Stomach (tissue), 9 donors: ENCODE results near the gene SPATS2. TPM values are rescaled to one million over a fixed set of nuclear protein-coding genes. Genes with fewer than 3 reads are reported as not detected.

Experiments
- DNase-seq, 2 donors: peaks; one replicate each; pipeline versions ENCODE4 v3.0.0 to v3.0.0-alpha.2; 2013 to 2019
- H3K27ac ChIP-seq, 5 donors: fragments of 200-600 bp in 4 of 5; sonication (generic) in 4 of 5; one replicate each; pipeline ENCODE4 v1.5.1; 2013 to 2019; ENCODE audit warnings: mild to moderate bottlenecking in 1 of 5, moderate library complexity in 1 of 5
- H3K27me3 ChIP-seq, 3 donors: fragments of 200-600 bp; sonication (generic); one replicate each; pipeline ENCODE4 v1.5.1; 2017 to 2019; ENCODE audit warnings: mixed run types in 1 of 3
- H3K36me3 ChIP-seq, 4 donors: fragments of 200-600 bp; sonication (generic); 1 replicate in 3 of 4; 2 replicates in 1 of 4; pipeline ENCODE4 v1.5.1; 2016 to 2019
- H3K4me1 ChIP-seq, 4 donors: fragments of 200-600 bp; sonication (generic); one replicate each; pipeline ENCODE4 v1.5.1; 2016 to 2019
- H3K4me3 ChIP-seq, 4 donors: fragments of 200-600 bp; sonication (generic) in 3 of 4; one replicate each; pipeline ENCODE4 v1.5.1; 2016 to 2019; ENCODE audit warnings: mild to moderate bottlenecking in 1 of 4
- H3K9me3 ChIP-seq, 4 donors: fragments of 200-600 bp; sonication (generic); one replicate each; pipeline ENCODE4 v1.5.1; 2016 to 2019
- EP300 ChIP-seq: sonication (generic); formaldehyde crosslinking; IDR thresholded peaks from one replicate; pipeline ENCODE4 v1.6.1; 2017; ENCODE audit warnings: antibody characterized with exemption
- POLR2A ChIP-seq, 4 donors: fragments of 450-650 bp; IDR thresholded peaks; one replicate each; pipeline ENCODE4 v1.6.1; 2016; ENCODE audit warnings: antibody characterized with exemption in 4 of 4, control low read depth in 2 of 4, mild to moderate bottlenecking in 1 of 4, moderate library complexity in 1 of 4
- POLR2AphosphoS5 ChIP-seq, 3 donors: sonication (generic); formaldehyde crosslinking; IDR thresholded peaks; one replicate each; pipeline ENCODE4 v1.6.1; 2016; ENCODE audit warnings: antibody characterized with exemption in 3 of 3
- WGBS, 5 donors: extraction: QIAGEN DNeasy Blood & Tissue Kit in 3 of 5; methylation state at CpG; one replicate each; pipeline versions ENCODE4 v1.1.5 to v1.1.7; 2013 to 2018; 5-methylcytosine and 5-hydroxymethylcytosine counted together
- intact Hi-C: fragments of 100-400 bp; cut with DNase I; formaldehyde crosslinking; loops from one replicate; pipeline ENCODE4 v1.15.1; 2023; ENCODE audit warnings: low total_unique reads
- polyA plus RNA-seq, 3 donors: library from polyadenylated mRNA; stranded (reverse); fragments of 200-250 nt; gene quantifications; one replicate each; pipeline ENCODE4 v1.2.3, GENCODE V29; 2013
- total RNA-seq, 5 donors: library from RNA; depleted of rRNA; stranded (reverse); fragments of >200 nt; gene quantifications; one replicate each; pipeline versions ENCODE4 v1.1.0 to v1.2.3, GENCODE V29; 2014 to 2016
- TF ChIP-seq, protein P1 (sequence below), 7 experiments: fragments of 450-650 bp in 4 of 7; fragments of 200-600 bp in 3 of 7; sonication (generic) in 3 of 7; IDR thresholded peaks; one replicate each; pipeline ENCODE4 v1.5.1; 2016 to 2019; ENCODE audit warnings: antibody characterized with exemption in 7 of 7, control low read depth in 2 of 7, mild to moderate bottlenecking in 1 of 7
- donor health status: healthy with polysubstance abuse.
- donor health status: Bipolar disorder and iron deficiency.
- donor health status: healthy.

The SPATS2 gene
- total and polyA plus RNA-seq, 8 donors = 8.0 to 194 (median 17.8) TPM

DNA sequence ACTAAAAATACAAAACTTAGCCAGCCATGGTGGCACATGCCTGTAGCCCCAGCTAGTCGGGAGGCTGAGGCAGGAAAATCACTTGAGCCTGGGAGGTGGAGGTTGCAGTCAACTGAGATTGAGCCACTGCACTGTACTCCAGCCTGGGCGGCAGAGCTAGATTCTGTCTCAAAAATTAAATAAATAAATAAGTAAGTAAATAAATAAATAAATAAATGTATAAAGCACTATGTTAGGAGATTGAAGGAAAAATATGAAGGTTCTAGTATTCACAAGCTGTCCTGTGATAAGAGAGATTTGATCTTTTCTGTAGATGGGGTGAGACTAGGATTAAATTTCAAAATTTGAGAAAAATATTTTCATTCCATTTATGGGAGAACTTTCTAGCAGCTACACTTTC, 14.9 kb upstream of the SPATS2 start:
- Histone ChIP-seq H3K9me3 (no peaks in the 10 kb centered on the region), H3K27ac (no peak overlapping the region), H3K27me3 (peaks cover 0 to 73% (median 11%) of the 10 kb centered on the region in 3 donors), H3K4me3 (no peak overlapping the region), H3K4me1 (peaks cover 15 to 25% (median 22%) of the 10 kb centered on the region in 4 donors), H3K36me3 (peaks cover 0 to 4% (median 0%) of the 10 kb centered on the region in 4 donors)
- intact Hi-C loops = no loop called here
- 71 to 88% (median 82%) methylated on average over 2 of the region's 2 CpGs for WGBS, 5 donors
- DNase-seq = peak in 1 of 2 donors; percentile 7
- TF ChIP-seq POLR2A (IDR thresholded peaks at IDR 0.05) (no peak), EP300 (no peak), POLR2AphosphoS5 (IDR thresholded peaks at IDR 0.05) (no peak)
- TF ChIP-seq, protein P1, sequence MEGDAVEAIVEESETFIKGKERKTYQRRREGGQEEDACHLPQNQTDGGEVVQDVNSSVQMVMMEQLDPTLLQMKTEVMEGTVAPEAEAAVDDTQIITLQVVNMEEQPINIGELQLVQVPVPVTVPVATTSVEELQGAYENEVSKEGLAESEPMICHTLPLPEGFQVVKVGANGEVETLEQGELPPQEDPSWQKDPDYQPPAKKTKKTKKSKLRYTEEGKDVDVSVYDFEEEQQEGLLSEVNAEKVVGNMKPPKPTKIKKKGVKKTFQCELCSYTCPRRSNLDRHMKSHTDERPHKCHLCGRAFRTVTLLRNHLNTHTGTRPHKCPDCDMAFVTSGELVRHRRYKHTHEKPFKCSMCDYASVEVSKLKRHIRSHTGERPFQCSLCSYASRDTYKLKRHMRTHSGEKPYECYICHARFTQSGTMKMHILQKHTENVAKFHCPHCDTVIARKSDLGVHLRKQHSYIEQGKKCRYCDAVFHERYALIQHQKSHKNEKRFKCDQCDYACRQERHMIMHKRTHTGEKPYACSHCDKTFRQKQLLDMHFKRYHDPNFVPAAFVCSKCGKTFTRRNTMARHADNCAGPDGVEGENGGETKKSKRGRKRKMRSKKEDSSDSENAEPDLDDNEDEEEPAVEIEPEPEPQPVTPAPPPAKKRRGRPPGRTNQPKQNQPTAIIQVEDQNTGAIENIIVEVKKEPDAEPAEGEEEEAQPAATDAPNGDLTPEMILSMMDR (IDR thresholded peaks at IDR 0.05) = no peak

DNA sequence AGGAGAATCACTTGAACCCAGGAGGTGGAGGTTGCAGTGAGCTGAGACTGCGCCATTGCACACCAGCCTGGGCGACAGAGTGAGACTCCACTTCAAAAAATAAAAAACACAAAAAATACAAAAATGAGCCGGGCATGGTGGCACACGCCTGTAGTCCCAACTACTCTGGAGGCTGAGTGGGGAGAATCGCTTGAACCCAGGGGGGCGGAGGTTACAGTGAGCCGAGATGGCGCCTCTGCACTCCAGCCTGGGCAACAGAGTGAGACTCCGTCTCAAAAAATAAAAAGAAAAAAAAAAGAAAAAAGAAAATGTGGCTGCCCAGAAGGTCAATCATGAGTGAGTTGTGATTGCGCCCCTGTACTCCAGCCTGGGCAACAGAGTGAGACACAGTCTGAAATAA, 11.3 kb upstream of the SPATS2 start:
- no peak for TF ChIP-seq POLR2AphosphoS5 (IDR thresholded peaks at IDR 0.05)
- no peak overlapping the region for H3K4me3 ChIP-seq
- no peak overlapping the region for H3K27ac ChIP-seq
- intact Hi-C loops = no loop called here
- DNase-seq = peak in 1 of 2 donors; percentile 3
- peaks cover 0 to 4% (median 0%) of the 10 kb centered on the region in 4 donors for H3K36me3 ChIP-seq
- H3K9me3 ChIP-seq = no peaks in the 10 kb centered on the region
- H3K4me1 ChIP-seq = peaks cover 0 to 6% (median 5%) of the 10 kb centered on the region in 4 donors
- H3K27me3 ChIP-seq = peaks cover 0 to 44% (median 3%) of the 10 kb centered on the region in 3 donors
- 88 to 96% (median 95%) methylated on average over 10 of the region's 10 CpGs for WGBS, 5 donors

DNA sequence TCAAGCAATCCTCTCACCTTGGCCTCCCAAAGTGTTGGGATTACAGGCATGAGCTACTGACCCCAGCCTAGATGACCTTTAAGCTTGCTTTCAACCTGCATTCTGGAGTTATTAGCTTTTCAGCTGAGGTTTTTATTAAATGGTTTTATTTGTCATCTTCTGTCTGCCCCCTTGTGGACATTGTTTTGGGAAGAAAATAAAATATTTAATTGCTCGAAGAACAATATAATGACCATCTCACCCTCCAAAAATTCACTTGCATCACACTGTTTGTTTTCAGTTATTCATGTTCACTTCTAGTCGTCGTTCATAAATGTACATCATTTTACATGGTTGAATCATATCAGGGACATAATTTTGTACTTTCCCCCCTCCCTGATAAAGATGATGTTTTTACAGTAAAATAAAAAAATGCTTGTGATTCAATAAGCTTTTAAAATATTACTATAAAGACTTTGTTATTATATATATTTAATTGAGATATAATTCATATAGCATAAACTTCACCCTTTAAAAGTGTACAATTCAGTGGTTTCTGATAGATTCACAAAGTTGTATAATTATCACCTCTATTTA, 10.1 kb upstream of the SPATS2 start:
- WGBS, 5 donors = 14 to 17% (median 15%) methylated on average over 3 of the region's 3 CpGs
- intact Hi-C loops = no loop called here
- Histone ChIP-seq H3K36me3 (no peaks in the 10 kb centered on the region), H3K4me1 (peaks cover 0 to 6% (median 5%) of the 10 kb centered on the region in 4 donors), H3K27ac (no peak overlapping the region), H3K27me3 (peaks cover 0 to 33% (median 0%) of the 10 kb centered on the region in 3 donors), H3K4me3 (no peak overlapping the region), H3K9me3 (no peaks in the 10 kb centered on the region)
- DNase-seq = peak in 1 of 2 donors; percentile 55
- TF ChIP-seq, protein P1 (IDR thresholded peaks at IDR 0.05) = peak in 3 of 7 experiments; percentile 28 to 42 (median 34)
- no peak for TF ChIP-seq POLR2A (IDR thresholded peaks at IDR 0.05)

DNA sequence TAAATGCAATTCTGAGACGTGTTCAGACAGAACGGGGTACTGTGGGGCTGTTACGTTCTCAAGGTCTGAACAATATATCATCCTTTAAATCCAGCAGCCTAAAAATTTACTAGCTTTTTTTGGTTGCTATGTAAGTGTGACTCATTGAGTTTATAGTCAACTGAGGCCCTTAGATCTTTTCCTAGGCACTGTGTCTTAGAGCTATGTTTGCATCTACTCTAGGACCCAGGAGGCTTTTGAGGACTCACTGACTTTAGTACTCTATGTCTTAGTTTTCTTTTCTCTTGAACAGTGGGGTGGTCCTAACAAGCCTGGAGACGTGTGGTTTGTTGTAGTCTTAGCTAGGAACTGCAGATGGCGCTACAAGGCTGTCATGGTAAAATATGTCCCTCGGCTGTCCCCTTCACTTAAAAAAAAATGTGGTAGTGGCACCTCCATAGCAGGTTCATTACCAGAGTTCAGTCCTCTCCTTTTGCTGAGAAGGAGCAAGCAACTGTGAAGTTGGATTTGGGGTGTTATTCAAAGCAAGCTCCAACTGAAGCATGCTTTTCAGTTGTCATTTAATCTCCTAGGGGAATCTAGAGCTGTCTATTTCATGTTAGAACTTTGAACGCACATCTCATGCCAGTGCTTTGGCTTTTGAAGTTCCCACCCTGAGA, 8.7 kb upstream of the SPATS2 start:
- no peak overlapping the region for H3K4me3 ChIP-seq
- peaks cover 0 to 6% (median 5%) of the 10 kb centered on the region in 4 donors for H3K4me1 ChIP-seq
- H3K9me3 ChIP-seq = no peaks in the 10 kb centered on the region
- no peak overlapping the region for H3K27ac ChIP-seq
- TF ChIP-seq POLR2AphosphoS5 (IDR thresholded peaks at IDR 0.05) (peak in 1 of 3 donors; percentile 7), POLR2A (IDR thresholded peaks at IDR 0.05) (no peak), EP300 (no peak)
- TF ChIP-seq, protein P1 (IDR thresholded peaks at IDR 0.05) = peak in 5 of 7 experiments; percentile 66 to 77 (median 74)
- peaks cover 0 to 18% (median 0%) of the 10 kb centered on the region in 3 donors for H3K27me3 ChIP-seq
- no peaks in the 10 kb centered on the region for H3K36me3 ChIP-seq
- DNase-seq = peak; percentile 53 to 89
- WGBS, 5 donors = 16 to 29% (median 24%) methylated on average over 7 of the region's 7 CpGs
- intact Hi-C loops = no loop called here
